CD4-positive, alpha-beta memory T cell (primary cell): ENCODE measurements around the gene CRYL1. TPM values are rescaled to one million over a fixed set of nuclear protein-coding genes. Genes with fewer than 3 reads are reported as not detected.

Experiments
- CTCF ChIA-PET: fragments of 350-600 bp; sonication (Branson Sonifier 250); formaldehyde crosslinking; loops from one replicate; lab custom pipeline; 2021; ENCODE audit warnings: inconsistent platforms; ENCODE audit not compliant: partially characterized antibody; lab: Charles Lee
- POLR2A ChIA-PET: fragments of 350-600 bp; sonication (Branson Sonifier 250); formaldehyde crosslinking; loops from one replicate; lab custom pipeline; 2021; ENCODE audit not compliant: partially characterized antibody; lab: Charles Lee
- DNase-seq, 5 donors: peaks; one replicate each; pipeline versions ENCODE4 v3.0.0 to v3.0.0-alpha.2; 2020 to 2022; ENCODE audit warnings: mixed read lengths in 1 of 5
- H3K27ac ChIP-seq: one replicate; pipeline ENCODE4 v1.7.0; 2013; ENCODE audit warnings: low read depth, low read length
- H3K27me3 ChIP-seq: 2 replicates; pipeline ENCODE4 v1.7.0; 2013; ENCODE audit warnings: mild to moderate bottlenecking, low read length, moderate library complexity; ENCODE audit not compliant: insufficient read depth
- H3K36me3 ChIP-seq: 2 replicates; pipeline ENCODE4 v1.7.0; 2013; ENCODE audit warnings: mild to moderate bottlenecking, low read length, moderate library complexity; ENCODE audit not compliant: insufficient read depth
- H3K4me1 ChIP-seq: 2 replicates; pipeline ENCODE4 v1.7.0; 2013; ENCODE audit warnings: mild to moderate bottlenecking, low read length, moderate library complexity; ENCODE audit not compliant: insufficient read depth
- H3K4me3 ChIP-seq, 2 donors: one replicate each; pipeline ENCODE4 v1.7.0; 2013; ENCODE audit warnings: low read length in 2 of 2, mild to moderate bottlenecking in 1 of 2
- H3K9me3 ChIP-seq, 2 donors: one replicate each; pipeline ENCODE4 v1.7.0; 2013; ENCODE audit warnings: low read length in 2 of 2, control low read depth in 1 of 2; ENCODE audit not compliant: control insufficient read depth in 1 of 2
- H3K27ac Mint-ChIP-seq, 7 donors: one replicate each; pipeline ENCODE4 v1.8.0; 2020 to 2021; ENCODE audit warnings: mixed read lengths in 7 of 7, mild to moderate bottlenecking in 6 of 7, inconsistent platforms in 3 of 7, moderate library complexity in 3 of 7
- H3K27me3 Mint-ChIP-seq, 2 donors: one replicate each; pipeline ENCODE4 v1.8.0; 2020 to 2021; ENCODE audit warnings: mixed read lengths in 2 of 2
- H3K36me3 Mint-ChIP-seq, 2 donors: one replicate each; pipeline ENCODE4 v1.8.0; 2020 to 2021; ENCODE audit warnings: mixed read lengths in 2 of 2, inconsistent platforms in 1 of 2, mild to moderate bottlenecking in 1 of 2
- H3K4me1 Mint-ChIP-seq, 4 donors: one replicate each; pipeline ENCODE4 v1.8.0; 2020 to 2021; ENCODE audit warnings: mixed read lengths in 4 of 4, mild to moderate bottlenecking in 1 of 4
- H3K4me3 Mint-ChIP-seq, 8 donors: one replicate each; pipeline ENCODE4 v1.8.0; 2020 to 2021; ENCODE audit warnings: mixed read lengths in 8 of 8, mild to moderate bottlenecking in 7 of 8, moderate library complexity in 6 of 8, inconsistent platforms in 3 of 8
- H3K9me3 Mint-ChIP-seq, 8 donors: one replicate each; pipeline ENCODE4 v1.8.0; 2020 to 2021; ENCODE audit warnings: mixed read lengths in 8 of 8, mild to moderate bottlenecking in 5 of 8, inconsistent platforms in 3 of 8, moderate library complexity in 1 of 8
- intact Hi-C: fragments of 100-400 bp; cut with micrococcal nuclease; formaldehyde crosslinking; loops from one replicate; pipeline ENCODE4 v1.15.1; 2023
- polyA plus RNA-seq, 2 donors: library from polyadenylated mRNA; unstranded; fragments of 300-500 nt; fragmentation: Illumina TruSeq; gene quantifications; one replicate each; pipeline ENCODE4 v1.2.3, GENCODE V29; 2021
- total RNA-seq, 2 experiments: library from RNA; stranded (reverse); gene quantifications; one replicate each; pipeline ENCODE4 v1.2.3, GENCODE V29; 2021

CRYL1 gene
- total and polyA plus RNA-seq, 4 experiments from 2014 or later, result 18.1 to 59.1 (median 31.1) TPM

DNA sequence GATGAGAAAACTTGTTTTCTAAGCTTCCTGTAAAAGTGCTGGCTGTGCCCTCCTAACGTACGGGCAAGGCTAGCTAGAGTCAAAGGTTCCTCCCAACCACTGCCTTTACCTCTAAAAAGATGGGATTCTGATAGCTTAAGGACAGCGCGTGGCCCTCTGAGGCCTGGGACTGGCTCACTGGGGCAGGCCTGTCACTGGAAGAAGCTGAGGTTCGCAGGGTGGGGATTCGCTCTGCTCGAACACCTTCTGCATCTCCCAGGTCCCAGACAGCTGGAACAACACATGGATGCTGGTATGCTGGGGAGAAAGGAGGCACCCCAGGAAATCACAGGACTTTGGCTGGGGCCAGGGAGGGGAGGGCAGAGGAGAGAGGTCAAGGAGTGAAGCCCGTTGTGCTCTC, 53.1 kb downstream of the CRYL1 start:
- Mint-ChIP-seq H3K9me3 (no peaks in the 10 kb centered on the region), H3K27me3 (no peaks in the 10 kb centered on the region), H3K36me3 (no peaks in the 10 kb centered on the region), H3K4me1 (peaks cover 21 to 40% (median 31%) of the 10 kb centered on the region in 4 donors), H3K27ac (peak overlapping the region in 6 of 7 donors; percentile 53 to 98 (median 90)), H3K4me3 (no peak overlapping the region)
- Histone ChIP-seq H3K27ac (no peak overlapping the region), H3K36me3 (no peaks in the 10 kb centered on the region), H3K9me3 (no peaks in the 10 kb centered on the region), H3K4me3 (no peak overlapping the region), H3K4me1 (peaks cover 29% of the 10 kb centered on the region), H3K27me3 (no peaks in the 10 kb centered on the region)
- DNase-seq, result no peak
- intact Hi-C loops, result loop anchor here (10.0 kb wide), 1 partner anchor 432 kb away; the partner anchor contains the start of gene XPO4
- ChIA-PET CTCF (interaction anchor here (1.1 kb wide), 2 partner anchors 21 to 231 kb away, joined by 3 read pairs; partner anchors contain the start of gene IL17D), POLR2A (no interaction called here)

DNA sequence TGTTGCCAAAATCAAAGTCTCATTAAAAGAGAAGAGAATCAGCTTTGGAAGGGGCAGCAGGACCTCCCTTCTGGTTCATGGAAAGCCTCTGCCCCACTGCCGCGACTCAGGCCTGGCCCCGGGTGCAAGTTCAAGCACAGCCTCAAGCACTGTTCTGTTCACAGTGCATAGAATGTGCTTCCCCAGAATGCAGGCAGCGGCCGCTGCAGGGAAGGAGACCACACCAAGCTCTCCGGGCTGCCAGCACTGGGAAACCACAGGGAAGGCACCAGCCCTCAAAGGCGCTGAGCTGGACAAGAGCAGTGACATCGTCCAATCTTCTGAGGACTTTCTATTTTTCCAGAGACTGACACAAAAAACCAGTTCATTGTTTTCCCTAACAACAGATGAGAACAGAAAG, 55.5 kb downstream of the CRYL1 start:
- no peaks in the 10 kb centered on the region for H3K36me3 Mint-ChIP-seq
- Histone ChIP-seq H3K9me3 (no peaks in the 10 kb centered on the region), H3K4me1 (peaks cover 7% of the 10 kb centered on the region), H3K36me3 (no peaks in the 10 kb centered on the region), H3K27ac (no peak overlapping the region), H3K4me3 (no peak overlapping the region), H3K27me3 (no peaks in the 10 kb centered on the region)
- peaks cover 5 to 17% (median 12%) of the 10 kb centered on the region in 4 donors for H3K4me1 Mint-ChIP-seq
- no peaks in the 10 kb centered on the region for H3K9me3 Mint-ChIP-seq
- H3K4me3 Mint-ChIP-seq, result no peak overlapping the region
- intact Hi-C loops, result loop anchor here (10.0 kb wide), 1 partner anchor 435 kb away; the partner anchor contains the start of gene XPO4
- no peaks in the 10 kb centered on the region for H3K27me3 Mint-ChIP-seq
- H3K27ac Mint-ChIP-seq, result peak overlapping the region in 2 of 7 donors; percentile 46 to 70
- ChIA-PET CTCF (interaction anchor here (1.7 kb wide), 1 partner anchor 25 kb away, joined by 6 read pairs; no protein-coding TSS in a partner anchor), POLR2A (no interaction called here)
- no peak for DNase-seq

DNA sequence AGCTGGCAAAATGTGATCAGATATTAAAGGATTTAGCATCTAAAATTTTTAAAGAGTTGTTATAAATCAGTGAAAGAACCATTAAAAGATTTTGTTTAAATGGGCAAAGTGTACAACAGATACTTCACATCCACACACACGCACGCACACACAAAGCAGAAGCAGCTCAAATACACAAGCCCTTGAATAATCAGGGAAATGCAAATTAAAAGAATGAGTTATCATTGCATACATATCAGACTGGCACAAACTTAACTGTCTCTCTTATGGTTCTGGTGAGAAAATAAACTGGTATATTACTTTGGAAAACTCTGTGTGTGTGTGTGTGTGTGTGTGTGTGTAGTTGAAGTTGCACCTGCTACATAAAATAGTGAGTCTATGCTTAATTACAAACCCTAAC, 59.3 kb downstream of the CRYL1 start:
- ChIA-PET CTCF (no interaction called here), POLR2A (interaction anchor here (0.6 kb wide), 1 partner anchor 21 kb away, joined by 4 read pairs; no protein-coding TSS in a partner anchor)
- intact Hi-C loops, result no loop called here
- no peaks in the 10 kb centered on the region for H3K9me3 Mint-ChIP-seq
- Histone ChIP-seq H3K4me1 (no peaks in the 10 kb centered on the region), H3K9me3 (no peaks in the 10 kb centered on the region), H3K27me3 (no peaks in the 10 kb centered on the region), H3K27ac (no peak overlapping the region), H3K36me3 (no peaks in the 10 kb centered on the region), H3K4me3 (no peak overlapping the region)
- peak overlapping the region in 3 of 7 donors; percentile 12 to 34 (median 15) for H3K27ac Mint-ChIP-seq
- H3K4me3 Mint-ChIP-seq, result no peak overlapping the region
- no peak for DNase-seq
- no peaks in the 10 kb centered on the region for H3K36me3 Mint-ChIP-seq
- H3K4me1 Mint-ChIP-seq, result peaks cover 0 to 6% (median 1%) of the 10 kb centered on the region in 4 donors
- H3K27me3 Mint-ChIP-seq, result no peaks in the 10 kb centered on the region

DNA sequence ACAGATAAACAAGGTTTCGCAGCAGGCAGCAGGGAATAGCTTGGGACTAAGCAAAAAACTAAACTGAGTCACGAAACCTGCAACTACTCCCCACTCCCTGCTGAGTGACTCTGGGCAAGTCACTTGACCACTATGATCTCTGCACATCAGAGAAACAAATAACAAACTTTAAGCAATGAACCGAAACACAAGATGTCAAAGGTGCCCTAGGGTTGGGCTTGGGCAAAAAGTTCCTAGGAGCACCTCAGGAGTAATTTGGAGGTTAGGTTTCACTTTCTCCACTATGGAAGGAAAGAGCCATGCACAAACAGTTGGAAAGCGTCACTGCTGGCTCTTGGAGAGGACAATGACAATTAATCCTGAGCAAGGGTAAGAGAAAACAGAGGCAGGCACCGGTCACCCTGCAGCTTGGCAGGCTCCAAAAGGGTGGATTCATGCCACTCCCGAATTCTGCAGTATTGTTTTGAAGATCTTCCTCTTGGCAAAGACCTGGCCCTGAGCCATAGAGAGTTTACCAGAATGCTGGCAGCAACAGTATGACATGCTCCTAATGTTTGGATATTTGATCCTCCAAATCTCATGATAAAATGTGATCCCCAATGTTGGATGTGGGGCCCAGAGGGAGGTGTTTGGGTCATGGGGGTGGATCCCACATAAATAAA, 60.3 kb downstream of the CRYL1 start:
- Mint-ChIP-seq H3K27ac (peak overlapping the region in 2 of 7 donors; percentile 26 to 77), H3K4me1 (peaks cover 1 to 8% (median 6%) of the 10 kb centered on the region in 4 donors), H3K27me3 (no peaks in the 10 kb centered on the region), H3K4me3 (no peak overlapping the region), H3K9me3 (no peaks in the 10 kb centered on the region), H3K36me3 (peaks cover 0 to 4% of the 10 kb centered on the region in 2 donors)
- Histone ChIP-seq H3K4me1 (no peaks in the 10 kb centered on the region), H3K9me3 (no peaks in the 10 kb centered on the region), H3K4me3 (no peak overlapping the region), H3K27ac (no peak overlapping the region), H3K27me3 (no peaks in the 10 kb centered on the region), H3K36me3 (no peaks in the 10 kb centered on the region)
- no peak for DNase-seq
- POLR2A ChIA-PET, result no interaction called here
- intact Hi-C loops, result no loop called here
- CTCF ChIA-PET, result no interaction called here

DNA sequence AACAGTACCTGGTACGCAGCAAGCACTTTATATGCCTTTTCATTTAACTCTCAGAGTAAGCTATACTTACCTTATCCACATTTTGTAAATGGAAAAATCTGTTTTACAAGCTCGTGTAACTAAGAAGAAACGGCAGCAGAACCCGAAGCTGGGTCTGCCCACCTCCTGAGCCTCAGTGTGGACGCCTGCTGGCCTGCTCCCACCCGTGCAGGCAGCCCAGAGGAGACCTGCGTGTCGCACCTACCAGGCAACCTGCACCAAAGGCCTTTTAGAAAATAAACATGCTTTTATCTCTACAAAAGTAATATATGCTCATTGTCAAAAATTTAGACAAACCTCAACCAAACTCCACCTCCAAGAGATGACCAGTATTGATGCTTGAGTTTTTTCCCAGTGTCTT, 62.7 kb downstream of the CRYL1 start:
- H3K4me3 ChIP-seq, result no peak overlapping the region
- POLR2A ChIA-PET, result no interaction called here
- no peak overlapping the region for H3K27ac ChIP-seq
- no peak for DNase-seq
- CTCF ChIA-PET, result no interaction called here
- H3K36me3 ChIP-seq, result no peaks in the 10 kb centered on the region
- Mint-ChIP-seq H3K4me1 (peaks cover 4 to 22% (median 9%) of the 10 kb centered on the region in 4 donors), H3K27me3 (no peaks in the 10 kb centered on the region), H3K36me3 (peaks cover 0 to 8% of the 10 kb centered on the region in 2 donors), H3K9me3 (no peaks in the 10 kb centered on the region), H3K4me3 (no peak overlapping the region), H3K27ac (no peak overlapping the region)
- no peaks in the 10 kb centered on the region for H3K9me3 ChIP-seq
- H3K27me3 ChIP-seq, result no peaks in the 10 kb centered on the region
- intact Hi-C loops, result no loop called here
- H3K4me1 ChIP-seq, result peaks cover 3% of the 10 kb centered on the region

DNA sequence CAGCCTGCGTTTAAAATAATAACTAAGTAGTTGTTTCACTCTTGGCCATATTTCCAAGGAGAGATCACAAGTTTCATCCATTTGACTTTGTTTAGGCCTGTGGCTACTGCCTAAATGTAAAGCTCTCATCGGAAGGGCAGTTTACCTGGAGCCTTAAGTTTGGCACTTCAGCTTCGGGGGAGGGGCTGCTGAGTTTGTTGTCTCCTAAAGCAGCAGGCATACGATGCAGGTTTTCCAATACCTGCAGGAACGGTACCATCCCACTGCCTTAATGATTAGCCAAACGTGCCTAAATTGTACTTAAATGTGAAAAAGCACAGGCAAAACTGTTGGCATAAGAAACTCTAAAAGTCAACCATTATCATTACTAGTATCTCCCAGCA, 63.1 kb downstream of the CRYL1 start:
- no peak overlapping the region for H3K4me3 Mint-ChIP-seq
- CTCF ChIA-PET, result no interaction called here
- Histone ChIP-seq H3K4me3 (no peak overlapping the region), H3K4me1 (peaks cover 7% of the 10 kb centered on the region), H3K9me3 (no peaks in the 10 kb centered on the region), H3K27me3 (no peaks in the 10 kb centered on the region), H3K27ac (no peak overlapping the region), H3K36me3 (no peaks in the 10 kb centered on the region)
- H3K36me3 Mint-ChIP-seq, result peaks cover 1 to 8% of the 10 kb centered on the region in 2 donors
- DNase-seq, result no peak
- POLR2A ChIA-PET, result no interaction called here
- no peaks in the 10 kb centered on the region for H3K9me3 Mint-ChIP-seq
- no peak overlapping the region for H3K27ac Mint-ChIP-seq
- intact Hi-C loops, result no loop called here
- H3K4me1 Mint-ChIP-seq, result peaks cover 8 to 26% (median 13%) of the 10 kb centered on the region in 4 donors
- no peaks in the 10 kb centered on the region for H3K27me3 Mint-ChIP-seq

DNA sequence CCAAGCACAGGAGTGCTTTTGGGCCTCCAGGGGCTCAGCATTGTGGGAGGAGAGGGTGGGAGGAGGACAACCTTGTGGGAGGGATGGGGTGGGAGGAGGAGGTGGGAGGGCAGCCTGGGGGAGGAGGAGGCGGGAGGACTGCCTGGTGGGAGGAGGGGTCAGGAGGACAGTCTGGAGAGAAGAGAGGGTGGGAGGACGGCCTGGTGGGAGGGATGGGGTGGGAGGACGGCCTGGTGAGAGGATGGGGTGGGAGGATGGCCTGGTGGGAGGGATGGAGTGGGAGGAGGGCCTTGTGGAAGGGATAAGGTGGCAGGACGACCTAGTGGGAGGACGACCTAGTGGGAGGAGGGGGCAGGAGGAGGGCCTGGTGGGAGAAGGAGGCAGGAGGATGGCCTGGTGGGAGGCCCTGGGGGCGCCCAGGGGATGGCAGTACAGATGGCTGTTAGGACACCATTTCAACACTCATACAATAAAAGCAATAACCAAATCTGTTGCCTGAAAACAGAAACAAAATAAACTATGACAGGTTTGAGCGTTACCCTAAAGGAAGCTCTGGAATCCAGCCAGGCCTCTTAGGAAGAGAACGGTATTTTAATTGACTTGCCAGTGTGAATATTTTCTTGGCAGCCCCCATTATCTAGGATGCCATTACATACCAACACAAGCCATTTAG, 63.7 kb downstream of the CRYL1 start:
- Histone ChIP-seq H3K4me1 (peaks cover 11% of the 10 kb centered on the region), H3K36me3 (no peaks in the 10 kb centered on the region), H3K9me3 (no peaks in the 10 kb centered on the region), H3K4me3 (no peak overlapping the region), H3K27me3 (no peaks in the 10 kb centered on the region), H3K27ac (no peak overlapping the region)
- no peak for DNase-seq
- ChIA-PET POLR2A (no interaction called here), CTCF (no interaction called here)
- intact Hi-C loops, result no loop called here
- Mint-ChIP-seq H3K27me3 (no peaks in the 10 kb centered on the region), H3K4me3 (no peak overlapping the region), H3K27ac (peak overlapping the region in 3 of 7 donors; percentile 53 to 68 (median 66)), H3K9me3 (no peaks in the 10 kb centered on the region), H3K36me3 (peaks cover 1 to 8% of the 10 kb centered on the region in 2 donors), H3K4me1 (peaks cover 9 to 31% (median 16%) of the 10 kb centered on the region in 4 donors)
